ENCODE results near the gene MAML3. TPM values are rescaled to one million over a fixed set of nuclear protein-coding genes. Genes with fewer than 3 reads are reported as not detected.

The MAML3 gene
- total and polyA plus RNA-seq, 2 of the 13 experiments (the other 11 are each of a cell fraction or from before 2014, with no cell fraction given) = 0.05 to 0.13 TPM

- TF ChIP-seq ZFP91 (CRISPR knock-in tag; IDR thresholded peaks at IDR 0.05; ENCODE audit: borderline replicate concordance) = no peak
- TF ChIP-seq SAP130 (CRISPR knock-in tag; IDR thresholded peaks at IDR 0.05; ENCODE audit: low read depth) = peak; percentile 70
- TF ChIP-seq DZIP1 (CRISPR knock-in tag; IDR thresholded peaks at IDR 0.05) = no peak
- no peak for TF ChIP-seq ZNF546 (CRISPR knock-in tag; conservative IDR thresholded peaks at IDR 0.05)
- TF ChIP-seq ELF3 (CRISPR knock-in tag; IDR thresholded peaks at IDR 0.05) = peak; percentile 65; the same call in 1 of the 2 replicates
- peak; percentile 68; the same call in 1 of the 2 replicates for TF ChIP-seq ZNF644 (CRISPR knock-in tag; IDR thresholded peaks at IDR 0.05; ENCODE audit: low read depth)
- no peak for TF ChIP-seq ARHGAP35 (CRISPR knock-in tag; IDR thresholded peaks at IDR 0.05; ENCODE audit: borderline replicate concordance)
- no peak for TF ChIP-seq XRCC5 (optimal IDR thresholded peaks at IDR 0.05; ENCODE audit: low read length)
- TF ChIP-seq RAD21 (CRISPR knock-in tag; IDR thresholded peaks at IDR 0.05) = no peak
- TF ChIP-seq ZBTB14 (CRISPR knock-in tag; IDR thresholded peaks at IDR 0.05) = no peak
- no peak for TF ChIP-seq ZMAT3 (CRISPR knock-in tag; conservative IDR thresholded peaks at IDR 0.05)
- peak; percentile 47; the same call in 1 of the 2 replicates for TF ChIP-seq NCOR1 (IDR thresholded peaks at IDR 0.05; ENCODE audit: borderline replicate concordance, low read length)
- TF ChIP-seq ZNF691 (CRISPR knock-in tag; IDR thresholded peaks at IDR 0.05; ENCODE audit: borderline replicate concordance, low read depth) = peak; percentile 49; the same call in 1 of the 2 replicates
- 0 out of 2 replicates have a peak, but pooled peaks have one; percentile 23 for TF ChIP-seq TARDBP (CRISPR knock-in tag; IDR thresholded peaks at IDR 0.05)
- no peak for TF ChIP-seq ZSCAN12 (CRISPR knock-in tag; IDR thresholded peaks at IDR 0.05)
- no peak for TF ChIP-seq CEBPB (IDR thresholded peaks at IDR 0.05; ENCODE audit: borderline replicate concordance, low read depth, low read length)
- peak; percentile 39; the same call in 1 of the 2 replicates for TF ChIP-seq HOMEZ (CRISPR knock-in tag; IDR thresholded peaks at IDR 0.05; ENCODE audit: low read depth)
- TF ChIP-seq ZNF792 (CRISPR knock-in tag; IDR thresholded peaks at IDR 0.05) = peak; percentile 52; the same call in 1 of the 2 replicates
- peak; percentile 16; the same call in 1 of the 2 replicates for TF ChIP-seq THRA (CRISPR knock-in tag; IDR thresholded peaks at IDR 0.05; ENCODE audit: borderline replicate concordance)
- TF ChIP-seq RFX1 (IDR thresholded peaks at IDR 0.05) = no peak
Measured at GRCh38 chr4:139738846-139739613, 415.0 kb downstream of the MAML3 start (continued).

All from HepG2 (cell line).